ENCODE measurements around the gene OPRD1.

The OPRD1 gene

DNA sequence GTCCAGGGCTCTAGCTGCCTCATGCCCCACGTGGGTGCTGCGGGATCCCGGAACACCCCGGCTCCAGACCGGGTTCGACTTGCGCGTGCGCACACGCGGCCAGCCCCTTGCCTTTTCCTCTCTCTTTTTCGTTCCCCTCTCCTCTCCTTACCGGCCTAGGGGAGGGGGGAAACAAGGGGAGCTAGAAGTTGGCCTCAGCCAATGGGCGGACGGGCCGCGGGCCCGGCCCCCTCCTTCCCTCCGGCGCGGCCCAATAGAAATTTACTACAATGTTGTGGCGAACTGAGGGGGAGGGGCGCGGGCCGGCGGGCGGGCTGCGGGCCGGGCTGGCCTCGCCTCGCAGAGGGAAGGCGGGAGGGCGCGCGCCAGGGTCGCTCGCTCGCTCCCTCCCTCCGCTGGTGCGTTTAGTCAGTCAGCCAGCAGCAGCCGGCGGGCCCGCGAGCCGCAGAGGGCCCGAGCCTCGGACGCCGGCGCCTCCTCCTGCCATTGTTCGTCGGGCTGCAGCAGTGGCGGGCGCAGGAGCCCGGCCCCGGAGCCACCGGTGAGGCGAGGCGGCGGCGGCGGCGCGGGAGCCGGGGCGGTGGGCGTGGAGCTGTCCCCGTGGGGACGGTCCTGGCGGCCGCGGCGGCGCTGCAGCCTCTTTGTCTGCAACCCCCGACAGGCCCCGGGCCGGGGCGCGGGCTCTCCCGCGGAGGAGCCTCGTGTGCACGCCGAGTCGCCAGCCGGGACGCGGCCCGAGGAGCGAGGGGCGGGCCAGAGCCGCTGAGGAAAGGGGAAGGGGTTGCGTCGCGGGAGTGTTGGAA is 102.5 kb downstream of the OPRD1 start, which contains the start of gene EPB41:
Gene EPB41 (plus strand): TSS at position 342 of the 803 bp plus-strand sequence. CDS start 72,869 bp downstream, outside the sequence.
- DNase-seq, result peak; percentile 98 to 99

DNA sequence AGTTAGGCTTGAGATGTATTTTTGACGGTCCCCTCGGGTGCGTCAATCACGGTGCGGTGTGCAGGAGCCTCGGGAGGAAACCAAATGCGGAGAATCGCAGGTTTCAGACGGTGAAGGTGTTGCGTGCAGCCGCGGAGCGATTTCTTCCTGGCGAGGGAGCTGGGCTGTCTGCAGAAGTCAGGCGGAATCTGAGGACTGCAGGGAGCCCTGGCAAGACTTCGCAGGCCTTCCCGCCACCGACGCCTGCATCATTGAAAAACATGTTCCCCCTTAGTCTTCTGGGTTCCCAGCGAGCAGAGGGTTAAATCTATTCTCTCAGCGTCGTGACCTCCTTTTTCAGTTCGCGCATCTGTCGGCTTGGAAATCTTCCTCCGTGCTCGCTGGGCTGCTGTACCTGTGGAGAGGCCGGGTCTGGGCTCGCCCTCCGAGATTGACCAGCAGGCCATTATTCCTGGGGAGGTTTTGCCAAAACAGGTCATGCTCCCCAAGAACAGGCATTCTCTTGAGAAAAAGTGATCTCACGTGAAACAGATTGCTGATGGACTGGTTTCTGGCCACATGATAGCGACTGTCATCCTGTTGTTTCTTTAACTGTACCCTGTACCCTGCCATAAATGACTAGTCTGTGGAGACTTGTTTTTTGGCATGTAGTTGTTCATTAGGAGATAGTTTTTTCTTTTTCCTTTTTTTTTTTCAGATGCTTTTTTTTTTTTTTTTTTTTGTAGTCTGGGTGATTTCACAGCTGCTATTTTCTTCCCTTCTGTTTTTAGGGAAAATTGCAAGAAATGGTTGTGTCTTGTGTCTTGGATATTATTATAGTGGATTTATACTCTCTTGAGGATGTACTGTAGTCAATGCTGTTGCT is 103.3 kb downstream of the OPRD1 start:
- peak; percentile 51 to 69 for DNase-seq

DNA sequence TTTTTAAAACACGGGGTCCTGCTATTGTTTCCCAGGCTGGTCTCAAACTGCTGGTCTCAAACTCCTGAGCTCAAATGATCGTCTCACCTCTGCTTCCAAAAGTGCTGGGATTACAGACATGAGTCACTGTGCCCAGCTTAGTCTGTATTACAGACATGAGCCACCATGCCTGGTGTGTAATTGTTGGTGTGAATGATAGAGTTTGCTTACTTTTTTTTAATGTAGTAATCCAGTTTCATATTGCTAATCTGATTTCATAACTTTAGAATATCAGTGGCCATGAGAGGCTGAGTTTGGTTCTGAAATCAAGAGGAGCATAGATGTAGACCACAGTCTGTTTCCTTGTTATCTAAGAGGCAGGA is 105.8 kb downstream of the OPRD1 start:
- no peak for DNase-seq
